OCI-LY1 (cell line): ENCODE results near the gene PRR33.

Experiments
- H2AFZ ChIP-seq: fragments of 200-600 bp; sonication (generic), shearing (Covaris generic); 2 replicates; pipeline ENCODE4 v1.6.0; 2014; ENCODE audit warnings: antibody characterized with exemption, mild to moderate bottlenecking, low read length
- H3F3A ChIP-seq: fragments of 200-600 bp; sonication (generic), shearing (Covaris generic); 2 replicates; pipeline ENCODE4 v1.6.0; 2014; ENCODE audit warnings: mild to moderate bottlenecking, antibody characterized with exemption, low read length, moderate library complexity; ENCODE audit not compliant: insufficient read depth
- H3K27ac ChIP-seq: fragments of 200-600 bp; sonication (generic); 2 replicates; pipeline ENCODE4 v1.5.1; 2014; ENCODE audit warnings: low read length, mixed run types, mild to moderate bottlenecking, low read depth; ENCODE audit not compliant: poor library complexity, severe bottlenecking
- H3K27me3 ChIP-seq: fragments of 200-600 bp; sonication (generic); 2 replicates; pipeline ENCODE4 v1.6.0; 2014; ENCODE audit warnings: antibody characterized with exemption, mild to moderate bottlenecking, low read length, moderate library complexity; ENCODE audit not compliant: insufficient read depth
- H3K36me3 ChIP-seq: fragments of 200-600 bp; sonication (generic); 2 replicates; pipeline ENCODE4 v1.6.1; 2014; ENCODE audit warnings: mild to moderate bottlenecking, antibody characterized with exemption, low read length, moderate library complexity, mixed read lengths; ENCODE audit not compliant: insufficient read depth
- H3K4me1 ChIP-seq: fragments of 200-600 bp; sonication (generic); 2 replicates; pipeline ENCODE4 v1.5.1; 2014; ENCODE audit warnings: mild to moderate bottlenecking, low read length, moderate library complexity; ENCODE audit not compliant: insufficient read depth, severe bottlenecking
- H3K4me2 ChIP-seq: fragments of 200-600 bp; sonication (generic), shearing (Covaris generic); 2 replicates; pipeline ENCODE4 v1.6.1; 2014; ENCODE audit warnings: low read length
- H3K4me3 ChIP-seq: fragments of 200-600 bp; sonication (generic); 2 replicates; pipeline ENCODE4 v1.5.1; 2014; ENCODE audit warnings: low read length, low read depth, mild to moderate bottlenecking, mixed read lengths; ENCODE audit not compliant: poor library complexity, severe bottlenecking
- H3K79me2 ChIP-seq: fragments of 200-600 bp; shearing (Covaris generic); 2 replicates; pipeline ENCODE4 v1.6.1; 2016; ENCODE audit warnings: mixed run types, low read length, mixed read lengths; ENCODE audit not compliant: insufficient read depth
- H3K9ac ChIP-seq: fragments of 200-600 bp; sonication (generic), shearing (Covaris generic); 2 replicates; pipeline ENCODE4 v1.6.1; 2014; ENCODE audit warnings: mild to moderate bottlenecking, low read length, mixed read lengths
- H3K9me2 ChIP-seq: fragments of 200-600 bp; sonication (generic), shearing (Covaris generic); 2 replicates; pipeline ENCODE4 v1.6.1; 2014; ENCODE audit warnings: low read depth, mild to moderate bottlenecking, low read length, mixed read lengths
- H3K9me3 ChIP-seq: fragments of 200-600 bp; shearing (Covaris generic); 2 replicates; pipeline ENCODE4 v1.6.1; 2014; ENCODE audit warnings: low read length, mixed read lengths
- H4K20me1 ChIP-seq: fragments of 200-600 bp; sonication (generic), shearing (Covaris generic); 2 replicates; pipeline ENCODE4 v1.6.0; 2016; ENCODE audit warnings: mild to moderate bottlenecking, low read length; ENCODE audit not compliant: insufficient read depth
- CTCF ChIP-seq: fragments of 200-600 bp; sonication (generic), shearing (Covaris generic); IDR thresholded peaks from 2 replicates; pipeline ENCODE4 v1.5.1; 2017; ENCODE audit warnings: mild to moderate bottlenecking, antibody characterized with exemption, low read length, moderate library complexity, mixed read lengths
- EZH2 ChIP-seq: fragments of 200-600 bp; sonication (generic), shearing (Covaris generic); IDR thresholded peaks from 2 replicates; pipeline ENCODE4 v1.8.0; 2017; ENCODE audit warnings: borderline replicate concordance, mixed run types, mild to moderate bottlenecking, antibody characterized with exemption, low read length, moderate library complexity, mixed read lengths

The PRR33 gene

GRCh38 chr11:1866226-1866625 lies 25.5 kb downstream of the PRR33 start:
- H3K4me1 ChIP-seq: peaks cover 36% of the 10 kb centered on the region
- H3K9me2 ChIP-seq: no peaks in the 10 kb centered on the region
- no peak overlapping the region for H3K4me3 ChIP-seq
- no peak overlapping the region for H2AFZ ChIP-seq
- no peaks in the 10 kb centered on the region for H3K9me3 ChIP-seq
- H3F3A ChIP-seq: no peaks in the 10 kb centered on the region
- no peak overlapping the region for H3K9ac ChIP-seq
- H3K79me2 ChIP-seq: no peaks in the 10 kb centered on the region; the same call in 1 of the 2 replicates
- no peaks in the 10 kb centered on the region for H3K27me3 ChIP-seq
- no peak overlapping the region for H3K4me2 ChIP-seq
- no peak for TF ChIP-seq CTCF
- no peak for TF ChIP-seq EZH2
- no peaks in the 10 kb centered on the region; the same call in 1 of the 2 replicates for H4K20me1 ChIP-seq
- peaks cover 50% of the 10 kb centered on the region for H3K36me3 ChIP-seq
- no peak overlapping the region for H3K27ac ChIP-seq

- Histone ChIP-seq H4K20me1 (no peaks in the 10 kb centered on the region; the same call in 1 of the 2 replicates), H3K4me3 (no peak overlapping the region), H3K9ac (no peak overlapping the region), H3F3A (no peaks in the 10 kb centered on the region), H3K9me2 (no peaks in the 10 kb centered on the region), H3K27me3 (no peaks in the 10 kb centered on the region), H3K27ac (no peak overlapping the region), H3K79me2 (no peaks in the 10 kb centered on the region; the same call in 1 of the 2 replicates), H3K4me2 (no peak overlapping the region), H3K4me1 (peaks cover 26% of the 10 kb centered on the region), H2AFZ (no peak overlapping the region), H3K9me3 (no peaks in the 10 kb centered on the region), H3K36me3 (peaks cover 59% of the 10 kb centered on the region)
- TF ChIP-seq CTCF: no peak
- no peak for TF ChIP-seq EZH2
These were observed 26.6 kb downstream of the PRR33 start for GRCh38 chr11:1864831-1865665.

- Histone ChIP-seq H3K4me1 (peaks cover 20% of the 10 kb centered on the region), H3K4me3 (no peak overlapping the region), H3K9me3 (no peaks in the 10 kb centered on the region), H2AFZ (no peak overlapping the region), H3K27me3 (no peaks in the 10 kb centered on the region), H3K27ac (no peak overlapping the region), H3K79me2 (no peaks in the 10 kb centered on the region; the same call in 1 of the 2 replicates), H3K4me2 (no peak overlapping the region), H3K9me2 (no peaks in the 10 kb centered on the region), H3K36me3 (peaks cover 62% of the 10 kb centered on the region), H4K20me1 (no peaks in the 10 kb centered on the region; the same call in 1 of the 2 replicates), H3F3A (no peaks in the 10 kb centered on the region), H3K9ac (no peak overlapping the region)
- TF ChIP-seq EZH2: no peak
- TF ChIP-seq CTCF: no peak
These were observed 27.5 kb downstream of the PRR33 start for GRCh38 chr11:1864231-1864630.
